NOMO-1 treated with dmso at 0.1 percent for 144 hours (cell line): ENCODE results near the gene SLC7A8.

Experiments
- DNase-seq: peaks from one replicate; lab custom pipeline; 2025; ENCODE audit not compliant: unreplicated experiment; lab: John Stamatoyannopoulos, UW

The SLC7A8 gene

DNA sequence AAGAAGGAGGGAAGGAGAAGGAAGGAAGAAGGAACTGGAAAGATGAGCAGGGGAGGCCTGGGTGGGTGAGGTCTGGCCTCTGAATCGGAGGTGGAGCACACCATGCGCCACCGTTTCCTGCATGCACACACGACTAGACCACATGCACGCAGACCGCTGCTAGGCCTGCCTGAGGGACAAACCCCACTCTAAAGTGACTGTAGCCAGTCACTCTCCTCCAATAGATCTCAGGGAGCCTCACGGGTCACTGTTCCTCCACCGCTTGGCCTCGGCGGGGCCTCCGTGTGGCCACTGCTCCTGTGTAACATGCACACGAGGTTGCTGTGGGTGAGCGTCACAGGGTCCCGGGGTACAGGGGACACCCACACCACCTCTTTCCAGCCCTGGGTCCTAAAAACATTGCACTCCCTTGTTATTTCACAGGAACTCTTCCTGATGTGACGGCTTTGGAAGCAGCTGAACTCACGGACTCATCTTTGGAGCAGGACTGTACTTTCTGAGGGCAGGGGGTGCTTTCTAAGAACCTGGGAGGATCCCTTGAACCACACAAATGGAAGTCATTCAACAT, 46.8 kb downstream of the SLC7A8 start:
- DNase-seq: no peak

DNA sequence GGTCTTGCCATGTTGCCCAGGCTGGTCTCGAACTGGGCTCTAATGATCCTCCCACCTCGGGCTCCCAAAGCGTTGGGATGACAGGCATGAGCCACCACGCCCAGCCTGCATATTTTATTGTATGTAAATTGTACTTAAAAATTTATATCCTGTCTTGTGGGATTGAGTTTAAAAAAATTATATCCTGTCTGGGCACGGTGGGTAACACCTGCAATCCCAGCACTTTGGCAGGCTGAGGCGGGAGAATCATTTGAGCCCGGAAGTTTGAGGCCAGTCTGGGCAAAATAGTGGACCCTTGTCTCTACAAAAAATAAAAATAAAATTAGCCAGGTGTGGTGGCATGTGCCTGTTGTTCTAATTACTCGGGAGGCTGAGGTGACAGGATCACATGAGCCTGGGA, 50.5 kb downstream of the SLC7A8 start:
- no peak for DNase-seq

DNA sequence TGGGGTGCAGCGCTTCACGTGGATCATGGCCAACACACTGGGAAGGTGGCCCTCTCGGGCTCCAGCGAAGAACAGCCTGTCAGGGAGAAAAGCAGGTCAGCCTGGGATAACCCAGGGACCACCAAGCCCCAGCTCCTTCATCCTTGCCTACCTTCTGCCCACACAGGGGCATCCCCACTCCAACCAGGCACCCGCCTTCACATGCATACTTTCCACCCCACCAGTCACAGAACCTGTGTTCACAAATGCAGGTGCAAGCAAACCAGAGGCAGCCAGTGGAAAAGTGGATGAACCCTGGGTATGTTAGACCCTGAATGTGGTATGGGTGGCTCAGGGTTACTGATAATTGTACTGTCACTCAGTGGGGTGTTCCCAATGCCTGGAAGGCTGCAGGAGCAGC, 52.0 kb downstream of the SLC7A8 start:
- no peak for DNase-seq

DNA sequence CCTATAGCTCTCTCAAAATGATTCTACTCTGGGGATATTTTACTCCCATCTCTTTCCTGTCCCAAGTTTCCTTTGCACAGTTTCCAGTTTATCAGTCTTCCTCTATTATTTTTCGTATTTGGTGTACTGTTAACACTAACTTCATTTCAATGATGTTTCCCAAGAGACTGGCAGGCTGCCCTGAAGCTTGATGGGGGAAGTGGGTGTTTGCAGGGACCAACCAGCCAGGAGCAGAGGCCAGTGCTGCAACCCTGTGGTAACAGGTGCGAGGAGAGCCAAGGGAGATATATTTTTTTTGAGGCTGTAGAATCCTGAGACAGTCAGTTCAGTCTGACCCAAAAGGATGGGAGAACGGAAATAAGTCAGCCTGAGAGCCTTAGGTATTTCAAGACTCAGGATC, 52.6 kb downstream of the SLC7A8 start:
- no peak for DNase-seq

DNA sequence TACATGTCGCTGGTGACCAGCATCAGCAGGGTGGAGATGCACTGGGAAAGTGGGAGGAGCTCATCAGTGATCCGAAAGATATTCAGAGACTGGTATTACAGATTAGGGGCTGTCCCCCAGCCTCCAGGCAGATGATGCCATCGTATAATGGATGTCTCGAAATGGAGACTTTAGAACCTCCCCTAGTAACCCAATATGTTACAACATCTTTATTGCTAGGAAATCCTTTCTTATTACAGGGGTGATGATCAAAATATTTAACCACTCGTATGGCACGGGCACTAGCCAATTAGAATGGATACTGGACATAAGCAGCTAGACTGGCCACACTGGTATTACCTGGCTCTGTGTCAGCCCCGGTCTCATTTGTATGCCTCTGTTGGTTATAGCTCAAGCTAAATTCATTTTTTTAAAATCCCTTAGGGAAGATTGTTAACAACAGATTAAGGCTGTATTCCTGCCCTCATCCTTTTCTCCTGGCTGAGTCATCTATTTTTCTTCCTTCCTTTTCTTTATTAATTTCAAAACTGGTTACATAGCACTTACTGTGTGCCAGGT, 53.6 kb downstream of the SLC7A8 start:
- no peak for DNase-seq

DNA sequence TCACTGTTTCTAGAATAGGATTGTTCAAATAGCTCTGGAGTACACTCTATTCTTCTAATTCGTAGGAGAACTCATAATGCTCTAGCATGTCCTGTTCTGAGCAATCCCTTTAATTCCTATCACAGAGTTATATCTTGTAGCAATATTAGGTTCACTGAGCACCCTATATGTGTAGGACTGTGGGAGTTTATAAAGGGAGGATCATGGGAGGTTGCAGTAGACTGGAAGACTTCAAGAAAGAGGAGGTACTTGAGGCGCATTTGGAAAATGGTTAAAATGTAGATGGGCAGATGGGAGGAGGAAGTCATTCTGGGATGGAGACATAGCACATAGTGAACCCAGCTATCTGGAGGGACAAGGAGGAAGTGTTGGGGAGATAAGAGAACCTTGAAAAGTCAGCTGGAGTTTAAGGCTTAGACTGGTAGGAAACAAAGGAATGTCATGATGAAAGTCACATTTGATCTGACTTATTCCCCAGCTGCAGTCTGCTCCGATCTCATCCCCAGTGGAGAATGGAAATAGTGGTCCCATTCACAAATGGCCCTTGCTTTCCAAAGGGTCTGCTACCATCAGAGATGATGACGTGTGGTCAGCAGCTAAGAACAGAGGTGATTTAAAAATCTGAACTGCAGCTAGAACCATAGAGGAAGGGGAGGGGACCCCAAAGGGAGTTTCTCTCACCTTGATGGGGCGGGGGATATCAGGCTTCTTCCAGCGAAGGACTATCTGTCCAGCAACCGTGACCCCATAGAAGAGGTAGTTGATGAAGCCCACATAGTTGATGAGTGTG, 54.3 kb downstream of the SLC7A8 start:
- DNase-seq: no peak

DNA sequence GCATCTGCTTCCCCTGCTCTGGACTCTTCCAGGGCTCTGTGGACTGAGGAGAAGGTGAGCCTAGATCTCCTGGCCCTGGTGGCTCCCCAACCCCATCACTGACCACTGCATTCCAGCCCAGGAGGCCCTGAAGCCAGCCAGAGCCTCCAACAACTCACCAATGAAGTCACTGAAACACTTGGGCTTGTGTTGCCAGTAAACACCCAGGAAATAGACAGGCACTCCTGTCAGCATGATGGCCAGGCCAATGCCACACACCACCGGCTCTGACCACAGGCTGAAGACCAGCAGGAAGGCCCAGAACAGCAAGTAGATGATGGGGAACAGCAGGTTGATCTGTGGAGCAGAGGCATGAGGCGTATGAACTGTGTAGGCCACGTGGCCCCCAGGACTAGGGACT, 55.6 kb downstream of the SLC7A8 start:
- no peak for DNase-seq

DNA sequence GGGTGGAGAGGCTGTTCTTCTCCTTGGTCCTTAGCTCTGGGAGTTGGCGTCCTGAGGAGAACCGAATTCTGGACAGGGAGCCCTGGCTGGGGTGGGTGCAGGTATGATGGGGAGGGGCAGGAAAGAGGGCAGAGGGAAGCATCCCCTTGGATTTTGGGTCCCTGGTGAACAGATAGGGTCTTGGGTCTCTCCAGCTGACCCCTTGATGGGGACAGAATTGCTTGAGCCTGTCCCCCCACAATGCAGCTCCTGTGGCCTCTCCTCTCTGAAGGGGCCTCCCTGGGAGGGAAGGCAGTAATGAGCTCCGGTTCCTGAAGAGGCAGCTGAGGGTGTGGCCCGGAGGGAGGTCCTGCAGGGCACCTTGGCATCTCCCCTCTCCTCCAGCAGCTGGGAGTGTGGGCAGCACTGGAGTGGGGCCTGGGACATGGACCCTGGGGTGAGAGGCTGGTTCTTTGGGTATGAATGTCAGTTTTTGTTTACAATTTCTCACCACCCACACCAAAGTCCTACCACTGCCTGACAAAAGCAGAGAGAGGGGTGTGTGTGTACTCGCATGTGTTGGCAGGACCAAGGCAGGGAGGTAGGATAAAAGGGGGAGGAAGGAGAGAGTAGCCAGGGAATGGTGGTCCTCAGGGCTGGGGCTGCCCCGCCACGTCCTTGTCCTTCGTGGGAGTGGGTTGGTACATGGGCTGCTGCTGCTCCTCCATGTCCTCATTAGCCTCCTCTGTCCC, 56.7 kb downstream of the SLC7A8 start:
- no peak for DNase-seq

DNA sequence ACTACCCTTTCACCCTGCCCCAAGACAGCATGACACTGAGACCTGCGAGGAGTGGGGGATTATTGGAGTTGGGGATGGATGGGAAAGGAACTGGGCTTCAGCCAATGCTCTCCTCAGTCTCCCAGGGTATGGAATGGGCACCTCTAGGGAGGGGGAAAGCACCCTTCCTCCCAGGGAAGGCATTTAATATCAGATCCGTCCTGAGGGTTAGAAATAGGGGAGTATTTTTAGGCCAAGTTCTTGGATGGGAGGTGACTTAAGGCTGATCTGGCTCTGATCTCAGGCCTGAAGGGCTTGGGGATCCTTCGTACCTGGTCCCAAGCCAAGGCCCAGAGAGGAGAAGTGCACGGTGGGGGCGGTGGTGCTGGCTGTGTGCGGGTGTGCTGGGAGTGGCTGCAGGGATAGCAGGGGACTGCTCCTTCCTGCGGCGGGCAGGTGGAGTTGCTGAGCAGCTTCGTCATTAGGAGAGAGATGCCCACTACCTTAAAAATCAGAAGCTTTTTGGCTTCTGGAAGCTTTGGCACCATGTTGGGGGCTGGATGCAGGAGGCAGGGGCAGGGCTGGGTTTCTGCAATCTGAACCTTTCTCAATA, 57.4 kb downstream of the SLC7A8 start:
- no peak for DNase-seq

DNA sequence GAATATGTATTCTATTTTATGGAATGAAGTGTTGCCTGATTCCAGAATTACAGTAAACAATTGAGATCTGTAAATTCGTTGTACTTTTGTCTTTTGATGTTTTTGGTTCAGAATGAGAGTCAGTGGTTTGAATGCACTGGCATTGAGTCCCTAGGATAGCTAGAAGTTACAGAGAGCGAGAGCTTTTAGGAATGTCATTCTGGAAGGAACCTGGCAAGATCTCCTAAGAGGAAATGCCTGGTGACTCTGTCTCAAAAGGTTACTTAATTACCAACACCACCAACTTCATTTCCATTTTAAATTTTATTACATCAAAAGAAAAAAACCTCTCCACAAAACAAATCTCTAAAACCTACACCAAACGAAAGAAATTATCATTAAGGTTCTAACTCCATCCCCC, 58.4 kb downstream of the SLC7A8 start:
- no peak for DNase-seq

DNA sequence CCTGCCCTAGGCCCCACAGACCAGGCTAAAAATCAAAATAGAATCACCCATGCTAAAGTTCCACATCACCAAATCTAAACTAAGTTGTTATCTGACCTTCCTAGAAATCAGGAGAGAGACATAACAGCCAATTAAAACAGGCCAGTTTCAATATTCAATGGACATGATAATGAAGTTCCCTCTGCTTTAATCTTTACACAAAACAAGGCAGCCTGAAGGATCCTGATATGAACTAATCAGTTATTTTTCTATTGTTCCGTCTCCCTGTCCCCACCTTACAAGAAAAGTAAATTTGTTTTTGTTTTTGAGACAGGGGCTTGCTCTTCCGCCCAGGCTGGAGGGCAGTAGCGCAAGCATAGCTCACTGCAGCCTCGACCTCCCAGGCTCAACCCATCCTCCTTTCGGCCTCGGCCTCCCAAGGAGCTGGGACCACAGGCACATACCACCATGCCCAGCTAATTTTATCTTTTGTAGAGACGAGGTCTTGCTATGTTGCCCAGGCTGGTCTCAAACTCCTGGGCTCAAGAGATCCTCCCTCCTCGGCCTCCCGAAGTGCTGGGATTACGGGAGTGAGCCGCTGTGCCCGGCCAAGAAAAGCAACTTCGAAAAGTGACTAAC, 59.0 kb downstream of the SLC7A8 start:
- DNase-seq: no peak

DNA sequence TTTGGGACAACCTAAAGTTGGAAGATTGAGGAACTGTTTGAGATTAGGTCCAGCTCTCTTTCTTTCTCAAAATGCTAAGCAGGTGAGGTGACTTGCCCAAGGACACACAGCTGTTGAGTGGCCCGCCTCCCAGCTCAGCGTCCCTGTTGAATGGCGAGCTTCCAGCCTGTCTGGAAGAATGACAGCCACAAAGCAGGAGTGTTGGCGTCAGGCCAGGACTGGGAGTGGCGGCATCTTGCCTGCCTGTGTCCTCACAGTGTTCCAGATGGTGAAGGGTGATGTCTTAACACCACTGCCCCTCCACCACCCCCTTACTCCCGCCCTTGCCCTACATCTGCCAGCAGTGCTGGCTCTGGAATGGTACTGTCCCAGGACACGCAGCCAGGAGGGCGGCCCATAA, 60.0 kb downstream of the SLC7A8 start:
- no peak for DNase-seq

DNA sequence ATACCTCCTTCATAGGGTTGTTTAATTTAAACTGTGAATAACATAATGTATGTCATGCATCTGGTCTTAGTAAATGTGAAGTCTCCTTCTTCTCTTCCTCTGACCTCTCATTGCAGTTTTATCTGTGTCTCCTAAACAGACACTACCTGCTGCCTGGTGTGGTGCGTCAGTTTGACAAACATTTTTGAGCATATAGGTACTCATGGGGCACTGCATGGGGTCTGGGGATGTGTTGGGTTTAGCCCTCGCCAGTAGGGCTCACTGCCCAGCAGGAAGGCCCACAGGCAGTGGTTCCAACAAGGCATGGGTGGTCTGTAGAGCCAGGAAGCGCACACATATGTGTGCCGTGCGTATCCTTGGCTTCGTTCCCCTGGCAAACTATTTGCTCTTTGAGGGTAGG, 61.4 kb downstream of the SLC7A8 start:
- no peak for DNase-seq

DNA sequence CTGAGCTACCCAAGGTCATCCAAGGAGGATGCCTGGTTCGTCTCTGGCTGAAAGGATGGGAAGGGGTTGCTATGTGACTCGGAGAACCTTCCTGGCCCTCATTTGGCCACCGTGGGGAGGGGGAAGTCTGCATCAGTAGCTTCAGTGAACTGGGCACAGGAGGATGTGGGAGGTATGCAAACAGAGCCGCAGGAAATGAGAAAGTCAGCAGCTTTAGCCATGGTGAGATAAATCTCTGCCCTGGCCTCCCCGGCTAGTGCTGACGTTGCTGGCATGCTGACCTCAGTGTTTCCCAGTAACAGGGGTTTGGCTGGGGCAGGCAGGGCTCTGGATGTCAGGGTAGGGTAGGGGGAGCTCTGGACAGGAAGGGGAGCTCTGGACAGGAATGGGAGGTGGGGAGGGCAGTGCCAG, 62.1 kb downstream of the SLC7A8 start:
- no peak for DNase-seq

DNA sequence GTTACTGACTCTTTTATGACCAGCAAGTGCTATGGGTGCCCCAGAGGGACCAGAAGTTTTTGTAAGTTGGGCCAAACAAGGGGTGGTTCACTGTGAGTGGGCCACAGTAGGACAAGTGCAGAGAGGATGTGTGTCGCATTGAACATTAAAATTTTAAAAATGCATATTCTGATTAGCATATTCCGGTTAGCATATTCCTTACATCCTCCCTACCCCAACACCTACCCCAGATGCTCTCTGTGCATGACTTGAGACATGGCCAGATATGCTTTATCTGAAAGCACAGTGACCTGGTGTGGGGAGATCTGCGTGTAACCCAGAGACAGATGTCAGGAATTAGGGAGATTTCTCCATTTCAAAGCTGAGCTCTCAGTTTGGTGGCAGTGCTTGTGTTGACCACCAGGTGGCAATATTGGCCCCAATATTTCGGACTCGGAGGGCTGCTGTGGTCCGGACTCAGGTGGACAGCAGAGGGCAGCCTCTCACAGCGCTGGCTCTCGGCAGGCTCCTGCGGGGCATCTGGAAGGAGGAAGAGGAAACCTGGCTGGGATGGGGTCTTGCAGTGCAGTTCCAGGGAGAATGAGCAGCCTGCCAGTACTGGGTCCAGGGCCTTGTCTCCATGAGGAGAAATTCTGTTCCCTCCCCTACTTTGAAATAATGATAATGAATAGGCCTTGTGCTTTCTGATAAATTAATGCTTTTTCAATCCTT, 62.8 kb downstream of the SLC7A8 start:
- DNase-seq: peak; percentile 68

DNA sequence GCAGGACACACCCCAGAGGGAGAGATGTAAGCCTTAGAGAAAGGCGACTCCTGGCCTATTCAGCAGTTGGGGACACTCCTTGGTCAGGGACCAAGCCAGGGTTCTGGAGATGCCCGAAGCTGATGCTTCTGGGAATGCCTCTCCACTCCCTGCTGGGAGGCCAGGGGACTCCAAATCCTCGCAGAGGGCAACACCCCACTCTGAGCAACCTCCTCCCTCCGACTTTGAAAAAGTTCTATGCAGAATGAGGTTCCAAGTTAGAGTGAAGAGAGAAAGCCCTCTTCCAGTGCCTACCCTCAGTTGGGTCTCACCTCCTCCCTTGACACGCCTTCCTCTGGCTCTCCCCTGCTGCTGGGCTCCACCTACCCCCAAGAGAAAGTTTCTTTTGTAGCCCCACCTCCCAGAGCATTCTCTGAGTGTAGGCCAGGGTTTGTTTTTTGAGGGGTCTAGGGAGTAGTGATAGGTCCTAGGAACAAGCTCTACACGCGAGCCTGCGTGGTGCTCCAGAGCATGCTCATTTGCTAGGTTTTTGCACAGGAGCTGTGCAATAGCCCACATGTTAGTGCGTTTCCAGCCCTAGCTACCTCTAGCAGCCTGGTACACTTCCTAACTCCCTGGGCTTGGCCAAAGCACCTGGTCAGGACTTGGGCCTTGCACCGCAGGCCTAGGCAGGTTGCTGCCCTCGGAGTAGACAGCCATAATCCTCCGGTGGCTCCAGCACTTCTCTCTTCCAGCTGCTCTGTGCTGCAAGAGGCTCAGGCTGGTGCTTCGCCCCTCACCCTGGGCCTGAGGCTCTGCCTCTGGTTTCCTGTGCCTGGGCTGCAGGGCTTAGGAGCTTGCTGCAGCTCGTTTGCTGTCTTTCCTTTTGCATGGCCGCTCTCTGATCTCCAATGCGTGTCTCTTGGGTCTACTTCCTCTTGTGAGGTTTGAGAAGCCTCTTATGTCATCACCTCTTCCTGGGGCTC, 63.8 kb downstream of the SLC7A8 start:
- DNase-seq: peak; percentile 95

DNA sequence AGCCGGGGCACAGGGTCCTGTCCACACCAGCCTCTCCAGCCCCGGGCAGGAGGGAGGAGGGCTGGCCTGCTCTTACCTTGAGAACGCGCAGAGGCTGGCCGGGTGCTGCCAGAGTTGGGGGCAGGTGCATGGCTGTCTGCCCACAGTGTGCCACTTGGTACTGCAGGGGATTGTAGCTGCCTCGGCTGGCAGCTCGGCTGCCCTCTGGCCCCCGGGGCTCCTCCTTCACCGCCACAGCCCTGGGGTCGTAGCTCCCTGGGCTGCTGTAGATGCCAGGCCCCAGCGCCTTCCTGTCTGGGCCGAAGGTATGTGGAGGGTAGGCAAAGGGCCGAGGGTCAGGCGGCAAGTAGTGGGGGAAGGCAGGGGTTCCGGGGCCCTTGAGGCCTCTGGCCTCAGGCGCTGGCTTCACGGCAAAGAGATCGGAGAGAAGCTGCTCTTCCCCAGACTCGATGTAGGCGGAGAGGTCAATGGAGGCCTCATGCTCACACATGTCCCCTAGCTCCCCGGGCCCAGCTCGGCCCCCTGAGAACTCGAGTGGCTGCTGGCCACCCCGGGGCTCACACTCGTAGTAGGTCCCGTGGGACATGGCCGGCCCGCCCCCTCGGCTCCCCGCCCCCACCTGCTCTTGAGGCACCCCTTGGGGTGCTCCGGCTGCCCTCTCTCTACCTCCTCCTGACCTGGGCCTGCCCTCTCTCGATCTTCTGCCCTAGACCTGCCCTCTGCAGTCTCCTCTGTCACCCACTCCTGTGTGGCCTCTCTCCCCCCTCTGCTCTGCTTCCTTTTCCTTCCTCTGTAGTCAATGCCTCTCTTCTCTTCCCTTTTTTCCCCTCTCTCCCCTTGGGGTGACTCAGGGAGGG, 64.7 kb downstream of the SLC7A8 start, which contains the start of gene CEBPE:
CEBPE (minus strand) TSS at position 750 of the 857 bp plus-strand sequence; CDS start at position 586, 164 bp downstream.
- DNase-seq: peak; percentile 68

DNA sequence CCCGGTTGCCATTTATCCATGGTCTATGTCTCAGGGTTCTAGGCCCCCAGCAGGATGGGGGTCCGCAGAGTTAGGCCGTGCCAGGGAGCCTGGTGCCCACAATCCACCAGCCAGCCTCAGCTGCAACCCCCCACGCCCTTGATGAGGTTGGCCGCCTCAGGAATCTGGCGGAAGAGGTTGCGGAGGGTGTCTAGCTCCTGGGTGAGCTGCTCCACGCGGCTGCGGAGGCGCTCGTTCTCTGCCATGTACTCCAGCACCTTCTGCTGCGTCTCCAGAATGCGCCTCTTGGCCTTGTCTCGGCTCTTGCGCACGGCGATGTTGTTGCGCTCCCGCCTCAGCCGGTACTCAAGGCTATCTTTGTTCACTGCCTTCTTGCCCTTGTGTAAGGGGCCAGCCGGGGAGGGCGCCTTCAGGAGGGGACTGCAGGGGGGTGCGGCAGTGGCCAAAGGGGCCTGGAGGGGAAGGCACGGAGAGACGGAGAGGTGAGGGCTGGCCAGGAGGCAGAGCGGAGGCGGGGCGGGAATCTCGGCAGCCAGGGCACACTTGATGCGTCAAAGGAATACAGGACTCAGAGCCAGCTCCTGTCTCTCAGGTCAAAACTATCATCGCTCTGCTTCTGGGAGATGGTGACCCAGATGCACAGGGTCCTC, 66.0 kb downstream of the SLC7A8 start:
- DNase-seq: no peak
